Psoas muscle (tissue), 8 donors: ENCODE data around the gene FAM131C. TPM values are rescaled to one million over a fixed set of nuclear protein-coding genes. Genes with fewer than 3 reads are reported as not detected.
"Not testable (repeated sequence)": the region's sequence is repeated elsewhere in the genome, so short reads cannot be mapped to it uniquely, and the experiment has no call there.

Experiments
- ATAC-seq, 4 donors: fragments of 200-7000 bp; cut with Tn5 transposase; one replicate each; pipeline ENCODE4 v1.9.1; 2020; ENCODE audit warnings: moderate library complexity in 3 of 4, mild to moderate bottlenecking in 2 of 4
- DNase-seq, 2 donors: peaks; one replicate each; pipeline ENCODE4 v3.0.0-alpha.2; 2020
- H3K27ac ChIP-seq: fragments of 200-600 bp; one replicate; pipeline ENCODE4 v1.8.0; 2022
- H3K27me3 ChIP-seq, 3 donors: fragments of 200-600 bp in 1 of 3; one replicate each; pipeline versions ENCODE4 v1.6.1 to v1.8.0; 2013 to 2022; ENCODE audit warnings: low read length in 2 of 3, mild to moderate bottlenecking in 2 of 3, moderate library complexity in 1 of 3; ENCODE audit not compliant: insufficient read depth in 3 of 3
- H3K36me3 ChIP-seq, 2 donors: fragments of 200-600 bp in 1 of 2; one replicate each; pipeline versions ENCODE4 v1.6.1 to v1.8.0; 2013 to 2022; ENCODE audit warnings: low read depth in 1 of 2, mild to moderate bottlenecking in 1 of 2, moderate library complexity in 1 of 2; ENCODE audit not compliant: insufficient read depth in 1 of 2
- H3K4me1 ChIP-seq: fragments of 200-600 bp; one replicate; pipeline ENCODE4 v1.8.0; 2022
- H3K4me3 ChIP-seq: fragments of 200-600 bp; one replicate; pipeline ENCODE4 v1.8.0; 2022; ENCODE audit warnings: mild to moderate bottlenecking
- H3K9me3 ChIP-seq: fragments of 200-600 bp; one replicate; pipeline ENCODE4 v1.8.0; 2022
- CTCF ChIP-seq: fragments of 200-600 bp; IDR thresholded peaks from one replicate; pipeline ENCODE4 v1.8.0; 2022; ENCODE audit warnings: antibody characterized with exemption
- WGBS, 3 donors: extraction: QIAGEN DNeasy Blood & Tissue Kit; methylation state at CpG; one replicate each; pipeline versions ENCODE4 v1.1.6 to v1.1.7; 2013; 5-methylcytosine and 5-hydroxymethylcytosine counted together
- intact Hi-C, 2 donors: fragments of 100-400 bp; cut with DNase I; formaldehyde crosslinking; loops; one replicate each; pipeline versions ENCODE4 v1.11.0 to v1.14.2; 2022
- polyA plus RNA-seq, 3 donors: library from polyadenylated mRNA; stranded (reverse); fragments of 200-250 nt; gene quantifications; one replicate each; pipeline ENCODE4 v1.2.3, GENCODE V29; 2013
- total RNA-seq, 4 donors: library from RNA; stranded (reverse); fragmentation: NEBNext Ultra II Directional in 2 of 4; extraction: Animal tissue kit (Norgen Biotek cat#: 25700) in 2 of 4; gene quantifications; one replicate each; pipeline versions ENCODE4 v1.2.1 to v1.2.4, GENCODE V29; 2021 to 2023
- donor health status: healthy with polysubstance abuse.
- donor health status: DM: no; HTN: no; CAD: no; lungs with moderate emphysema.
- donor health status: Bipolar disorder and iron deficiency.
- donor health status: healthy.
- donor health status: DM: yes; HTN: yes; CAD: no.
- donor health status: DM: no; HTN: no; CAD: no.
- donor health status: DM: no; HTN: no; CAD: no.
- donor health status: DM: yes; HTN: yes; CAD: no.

The FAM131C gene
- total and polyA plus RNA-seq, 7 donors, result 0.01 to 0.51 (median 0.06) TPM; not detected in 4

DNA sequence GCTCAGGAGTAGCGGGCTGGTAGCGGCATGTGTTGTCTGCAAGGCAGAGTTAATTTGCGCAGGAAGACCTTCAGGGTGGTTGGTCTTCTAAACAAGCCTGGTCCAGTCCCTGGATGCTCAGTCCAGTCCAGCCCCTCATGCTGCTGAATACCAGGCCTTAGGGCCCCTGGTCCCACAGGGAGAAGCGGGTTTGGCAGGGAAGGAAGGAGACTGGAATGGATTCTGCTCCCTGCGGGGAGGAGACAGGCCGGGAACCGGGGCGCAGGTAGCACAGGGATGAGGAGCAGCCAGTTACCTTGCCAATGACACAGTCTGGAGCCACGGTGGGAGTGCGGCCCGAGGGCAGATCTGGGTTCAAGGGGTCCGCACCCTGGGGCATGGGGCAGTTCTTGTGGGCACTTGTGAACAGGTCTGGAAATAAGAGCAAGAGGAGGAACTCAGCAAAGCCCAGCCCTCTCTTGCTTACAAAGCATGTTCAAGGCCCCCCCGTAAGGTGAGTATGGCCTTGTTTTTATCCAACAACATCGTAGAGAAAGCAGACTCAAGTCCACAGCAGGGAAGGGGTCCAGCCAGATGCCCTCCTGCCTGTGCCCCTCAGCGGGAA is 10.1 kb downstream of the FAM131C start:
- Histone ChIP-seq H3K9me3 (no peaks in the 10 kb centered on the region), H3K27ac (no peak overlapping the region), H3K27me3 (peaks cover 0 to 4% (median 2%) of the 10 kb centered on the region in 3 donors), H3K36me3 (no peaks in the 10 kb centered on the region), H3K4me3 (no peak overlapping the region), H3K4me1 (no peaks in the 10 kb centered on the region)
- 92 to 94% (median 94%) methylated on average over 15 of the region's 15 CpGs for WGBS, 3 donors
- ATAC-seq, result no peak
- no peak for DNase-seq
- intact Hi-C loops, result no loop called here
- no peak for TF ChIP-seq CTCF

GRCh38 chr1:16062687-16063075 is 10.8 kb downstream of the FAM131C start:
- not testable (repeated sequence) for DNase-seq, ATAC-seq, H3K4me3 ChIP-seq, H3K4me1 ChIP-seq, H3K27ac ChIP-seq, H3K9me3 ChIP-seq, H3K27me3 ChIP-seq, H3K36me3 ChIP-seq
- intact Hi-C loops, result loop anchor here in 1 of 2 donors (1.0 kb wide), 1 partner anchor 21 kb away; no protein-coding TSS in a partner anchor
- 81 to 85% (median 82%) methylated on average over 9 of the region's 9 CpGs for WGBS, 3 donors

GRCh38 chr1:16061989-16062686 is 11.3 kb downstream of the FAM131C start:
- not testable (repeated sequence) for ATAC-seq, H3K4me3 ChIP-seq, H3K4me1 ChIP-seq, H3K27me3 ChIP-seq, H3K9me3 ChIP-seq, DNase-seq, H3K27ac ChIP-seq, H3K36me3 ChIP-seq
- intact Hi-C loops, result loop anchor here in 1 of 2 donors (1.0 kb wide), 1 partner anchor 21 kb away; no protein-coding TSS in a partner anchor
- WGBS, 3 donors, result 52 to 72% (median 63%) methylated on average over 15 to 18 of the region's 18 CpGs

GRCh38 chr1:16061266-16061665 is 12.2 kb downstream of the FAM131C start:
- ATAC-seq (no peak), DNase-seq (no peak)
- intact Hi-C loops, result no loop called here
- 96 to 98% (median 97%) methylated on average over 3 of the region's 3 CpGs for WGBS, 3 donors
- no peak overlapping the region for H3K27ac ChIP-seq
- peaks cover 0 to 2% (median 0%) of the 10 kb centered on the region in 3 donors for H3K27me3 ChIP-seq
- H3K36me3 ChIP-seq, result no peaks in the 10 kb centered on the region
- no peaks in the 10 kb centered on the region for H3K9me3 ChIP-seq
- H3K4me1 ChIP-seq, result no peaks in the 10 kb centered on the region
- H3K4me3 ChIP-seq, result no peak overlapping the region
- TF ChIP-seq CTCF, result no peak

DNA sequence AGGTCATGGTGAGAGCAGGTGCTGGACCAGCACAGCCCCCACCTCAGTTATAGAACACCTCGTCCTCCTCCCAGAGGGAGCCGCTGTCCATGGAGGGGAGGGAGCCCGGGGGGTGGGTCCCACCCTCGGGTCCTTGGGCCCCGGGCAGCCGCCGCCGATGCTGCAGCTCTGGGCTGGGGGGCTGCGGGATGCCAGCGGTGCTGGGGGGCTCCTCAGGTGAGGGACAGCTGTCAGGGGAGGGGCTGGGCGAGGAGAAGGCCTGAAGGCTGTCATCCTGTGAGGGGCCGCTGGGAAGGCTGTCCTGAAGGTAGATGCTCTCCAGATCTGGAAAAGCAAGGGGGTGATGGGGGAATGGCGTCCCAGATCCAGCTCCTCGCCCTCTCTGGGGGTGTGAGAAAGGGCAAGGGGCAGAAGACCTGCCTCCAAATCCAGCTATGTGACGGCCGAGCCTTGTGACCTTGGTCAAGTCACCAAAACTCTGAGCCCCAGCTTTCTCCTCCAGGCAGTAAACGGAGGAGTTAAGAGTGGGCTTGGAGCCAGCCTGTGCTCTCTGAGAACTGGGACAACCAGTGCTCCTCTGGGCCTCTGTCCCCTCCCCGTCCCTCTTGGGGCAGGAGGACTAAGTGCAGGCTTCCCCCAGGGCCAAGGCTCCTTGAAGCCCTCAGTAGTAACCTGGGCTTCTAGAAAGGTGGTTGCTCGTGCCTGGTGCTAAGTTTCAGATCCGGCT is 14.9 kb downstream of the FAM131C start:
- H3K9me3 ChIP-seq, H3K36me3 ChIP-seq, DNase-seq, H3K4me1 ChIP-seq, H3K4me3 ChIP-seq, H3K27me3 ChIP-seq, H3K27ac ChIP-seq, ATAC-seq: not testable (repeated sequence)
- intact Hi-C loops, result loop anchor here (2.0 to 5.0 kb wide), 2 partner anchors 24 to 266 kb away; no protein-coding TSS in a partner anchor
- WGBS, 3 donors, result 59 to 69% (median 66%) methylated on average over 5 to 17 of the region's 20 CpGs

GRCh38 chr1:16057314-16057915 is 16.0 kb downstream of the FAM131C start:
- H3K36me3 ChIP-seq, H3K4me3 ChIP-seq, H3K27me3 ChIP-seq, ATAC-seq, DNase-seq, H3K9me3 ChIP-seq, H3K4me1 ChIP-seq, H3K27ac ChIP-seq: not testable (repeated sequence)
- intact Hi-C loops, result loop anchor here in 1 of 2 donors (2.0 to 5.0 kb wide), 3 partner anchors 21 to 265 kb away; no protein-coding TSS in a partner anchor
- WGBS, 3 donors, result 70 to 79% (median 72%) methylated on average over 6 to 7 of the region's 7 CpGs

GRCh38 chr1:16056521-16056912 is 16.9 kb downstream of the FAM131C start:
- DNase-seq, ATAC-seq, H3K9me3 ChIP-seq, H3K4me1 ChIP-seq, H3K27ac ChIP-seq, H3K36me3 ChIP-seq, H3K4me3 ChIP-seq, H3K27me3 ChIP-seq: not testable (repeated sequence)
- 35 to 71% (median 44%) methylated on average over 2 to 4 of the region's 4 CpGs for WGBS, 3 donors
- intact Hi-C loops, result loop anchor here (1.0 to 5.0 kb wide), 4 partner anchors 20 to 264 kb away; no protein-coding TSS in a partner anchor
